ENCODE data around the gene KLC1.

The KLC1 gene

GRCh38 chr14:103694572-103695026 lies 65.6 kb downstream of the KLC1 start:
- DNase-seq, result no peak

GRCh38 chr14:103695296-103696069 lies 66.5 kb downstream of the KLC1 start:
- no peak for DNase-seq

- no peak for DNase-seq
Measured at GRCh38 chr14:103696070-103696402, 67.0 kb downstream of the KLC1 start.

- no peak for DNase-seq
Measured at GRCh38 chr14:103696466-103697071, 67.6 kb downstream of the KLC1 start.

- DNase-seq, result no peak
Measured at GRCh38 chr14:103697206-103697602, 68.2 kb downstream of the KLC1 start.

GRCh38 chr14:103697603-103698379 lies 68.8 kb downstream of the KLC1 start:
- DNase-seq, result no peak

- DNase-seq, result no peak
Measured at GRCh38 chr14:103698380-103699260, 69.6 kb downstream of the KLC1 start.

- no peak for DNase-seq
Measured at GRCh38 chr14:103699261-103699661, 70.2 kb downstream of the KLC1 start.

GRCh38 chr14:103699901-103700752 lies 71.1 kb downstream of the KLC1 start:
- DNase-seq, result peak in 1 of 2 experiments; percentile 64

GRCh38 chr14:103700753-103701490 lies 71.9 kb downstream of the KLC1 start:
- no peak for DNase-seq

- DNase-seq, result no peak
Measured at GRCh38 chr14:103702095-103702494, 73.1 kb downstream of the KLC1 start.

- DNase-seq, result peak; percentile 80 to 89
Measured at GRCh38 chr14:103702497-103703432, 73.8 kb downstream of the KLC1 start.

GRCh38 chr14:103703433-103704385 lies 74.7 kb downstream of the KLC1 start:
- no peak for DNase-seq

- DNase-seq, result no peak
Measured at GRCh38 chr14:103704708-103705107, 75.7 kb downstream of the KLC1 start.

GRCh38 chr14:103705118-103705503 lies 76.1 kb downstream of the KLC1 start:
- no peak for DNase-seq

- DNase-seq, result no peak
Measured at GRCh38 chr14:103705504-103706284, 76.7 kb downstream of the KLC1 start.

- DNase-seq, result no peak
Measured at GRCh38 chr14:103706551-103707328, 77.7 kb downstream of the KLC1 start.
